DND-41 (cell line): Measurements from ENCODE around the gene ANKRD39.

ENCODE experiments used
- CTCF ChIP-seq: IDR thresholded peaks from 2 replicates; pipeline ENCODE4 v1.5.1; 2012; ENCODE audit warnings: borderline replicate concordance, low read length, moderate library complexity, mild to moderate bottlenecking; ENCODE audit not compliant: poor library complexity, severe bottlenecking; ENCODE audit errors: extremely low read depth
- EZH2 ChIP-seq: IDR thresholded peaks from 3 replicates; pipeline ENCODE4 v1.6.1; 2012; ENCODE audit warnings: borderline replicate concordance, low read depth, mild to moderate bottlenecking, moderate library complexity, low read length, inconsistent platforms; ENCODE audit not compliant: severe bottlenecking

GRCh38 chr2:96891591-96892333 lies 33.9 kb upstream of the ANKRD39 start:
- TF ChIP-seq CTCF (no peak), EZH2 (no peak)
